GM12892 (cell line): ENCODE results near the gene MAFF.

Experiments used
- DNase-seq: peaks from one replicate; pipeline ENCODE4 v3.0.0; 2011; ENCODE audit not compliant: insufficient read length
- FAIRE-seq: peaks from 2 replicates; lab custom pipeline; 2011; peaks lifted over from hg19 to GRCh38; lab: Jason Lieb, UNC
- POLR2A ChIP-seq: IDR thresholded peaks from 2 replicates; pipeline ENCODE4 v1.6.1; 2011; ENCODE audit warnings: low read depth, low read length, control low read depth
- POLR2AphosphoS5 ChIP-seq: IDR thresholded peaks from 2 replicates; pipeline ENCODE4 v1.6.1; 2011; ENCODE audit warnings: low read depth, low read length, control low read depth
- TAF1 ChIP-seq: IDR thresholded peaks from 2 replicates; pipeline ENCODE4 v1.6.1; 2011; ENCODE audit warnings: low read depth, mild to moderate bottlenecking, control low read depth, low read length, borderline replicate concordance

Gene MAFF

DNA sequence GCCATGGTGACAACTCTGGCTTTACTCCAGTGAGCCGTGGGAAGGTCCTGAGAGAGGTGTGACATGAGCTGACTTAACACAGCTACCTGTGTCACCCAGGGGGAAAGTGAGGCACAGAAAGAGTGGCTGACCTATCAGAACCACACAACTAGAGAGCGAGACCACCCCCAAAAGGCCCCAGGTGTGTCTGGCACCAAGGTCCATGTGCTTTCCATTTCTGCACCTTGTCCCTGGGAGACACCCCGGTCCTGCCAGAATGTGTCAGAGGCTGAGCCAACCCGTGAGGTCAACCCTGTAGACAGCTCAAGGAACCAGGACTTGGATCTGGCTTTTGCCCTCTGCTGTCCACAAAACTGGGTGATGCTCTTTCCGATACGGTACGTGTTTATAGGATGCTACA is 9.8 kb downstream of the MAFF start:
- FAIRE-seq (no peak), DNase-seq (no peak)
- TF ChIP-seq POLR2AphosphoS5: no peak

- TF ChIP-seq POLR2A (no peak), TAF1 (no peak), POLR2AphosphoS5 (no peak)
- DNase-seq (no peak), FAIRE-seq (no peak)
Observed at GRCh38 chr22:38212442-38212841, 10.6 kb downstream of the MAFF start.

DNA sequence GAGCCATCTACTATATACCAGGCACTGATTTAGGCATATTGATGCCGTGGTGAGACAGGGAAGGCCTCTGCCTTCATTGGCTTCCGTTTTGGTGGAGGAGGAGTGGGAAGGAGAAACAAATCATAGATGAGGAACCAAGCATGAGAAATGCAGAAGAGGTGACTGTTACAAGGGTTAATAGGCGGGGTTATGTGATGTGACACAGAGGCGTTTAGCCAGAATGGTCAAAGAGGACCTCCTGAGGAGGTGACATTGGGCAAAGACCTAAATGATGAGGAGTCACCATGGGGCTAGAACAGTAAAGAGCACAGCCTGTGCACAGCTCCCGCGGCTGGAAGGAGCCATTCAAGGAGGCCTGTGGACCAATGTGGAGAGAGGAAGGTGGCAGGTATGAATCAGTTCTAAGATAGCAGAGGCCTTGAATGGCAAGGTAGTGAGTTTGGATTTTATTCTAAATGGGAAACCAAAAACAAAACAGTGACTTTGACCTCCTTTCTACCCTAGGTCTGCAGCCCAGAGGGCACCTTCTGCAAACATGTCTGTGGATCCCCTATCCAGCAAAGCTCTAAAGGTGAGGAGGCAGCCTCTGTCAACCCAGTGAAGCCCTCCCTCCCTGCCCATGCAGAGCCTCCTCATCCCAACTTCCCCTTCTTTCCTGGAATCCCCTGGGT is 11.7 kb downstream of the MAFF start:
- TF ChIP-seq POLR2AphosphoS5: no peak
- TF ChIP-seq POLR2A: no peak
- TF ChIP-seq TAF1: no peak
- FAIRE-seq (peak; percentile 81), DNase-seq (no peak)

GRCh38 chr22:38213990-38214301 is 12.2 kb downstream of the MAFF start:
- TF ChIP-seq TAF1: no peak
- TF ChIP-seq POLR2A: no peak
- no peak for TF ChIP-seq POLR2AphosphoS5
- DNase-seq: no peak
- FAIRE-seq: no peak

- FAIRE-seq: peak; percentile 78
- TF ChIP-seq POLR2A (peak; percentile 69; the same call in 1 of the 2 replicates), POLR2AphosphoS5 (peak; percentile 5), TAF1 (no peak)
- peak; percentile 72 for DNase-seq
Observed at GRCh38 chr22:38214302-38215056, 12.7 kb downstream of the MAFF start.

DNA sequence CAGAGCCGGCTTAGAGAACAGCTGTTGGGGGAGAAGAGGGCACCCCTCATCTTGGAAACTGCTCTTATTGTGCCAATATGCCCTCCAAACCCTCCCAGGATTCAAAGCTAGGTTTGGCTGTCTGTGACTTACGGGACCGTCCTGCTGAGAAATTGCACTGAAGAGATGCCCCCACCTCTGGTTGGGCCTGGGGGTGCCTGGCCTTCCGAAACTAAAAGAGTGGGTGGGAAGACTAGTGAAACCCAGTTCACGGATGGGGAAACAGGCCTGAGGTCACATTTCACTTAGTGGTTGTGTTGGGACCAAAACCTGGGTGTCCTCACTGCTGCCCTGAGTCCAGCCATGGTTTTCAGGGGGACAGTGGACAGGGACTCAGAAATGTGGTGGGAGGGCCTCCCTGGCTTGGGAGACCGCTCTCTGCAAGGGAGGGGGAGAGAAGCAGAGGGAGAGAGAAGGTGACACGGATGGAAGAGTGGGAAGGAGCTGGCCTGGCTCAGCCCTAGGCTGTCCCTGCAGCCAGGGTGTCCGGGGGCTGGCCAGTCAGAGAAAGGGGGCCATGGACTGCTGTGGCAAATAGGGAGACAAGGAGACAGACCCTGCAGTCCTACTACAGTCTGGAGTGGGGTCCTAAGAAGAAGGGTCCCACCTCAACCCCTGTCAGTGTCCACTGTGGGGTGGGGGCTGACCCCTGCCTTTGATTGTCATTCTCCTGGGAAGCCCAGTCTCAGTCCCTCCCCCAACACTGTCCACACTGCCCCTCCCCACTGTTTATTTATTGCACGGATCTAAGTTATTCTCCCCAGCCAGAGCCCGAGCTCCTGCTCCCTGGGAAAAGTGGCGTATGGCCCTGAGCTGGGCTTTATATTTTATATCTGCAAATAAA is 13.6 kb downstream of the MAFF start:
- peak; percentile 78 for FAIRE-seq
- TF ChIP-seq POLR2AphosphoS5: no peak
- TF ChIP-seq TAF1: no peak
- no peak for TF ChIP-seq POLR2A
- DNase-seq: no peak

- no peak for DNase-seq
- TF ChIP-seq TAF1 (no peak), POLR2AphosphoS5 (no peak), POLR2A (no peak)
- peak; percentile 93 for FAIRE-seq
Observed at GRCh38 chr22:38218661-38219622, 17.1 kb downstream of the MAFF start.

DNA sequence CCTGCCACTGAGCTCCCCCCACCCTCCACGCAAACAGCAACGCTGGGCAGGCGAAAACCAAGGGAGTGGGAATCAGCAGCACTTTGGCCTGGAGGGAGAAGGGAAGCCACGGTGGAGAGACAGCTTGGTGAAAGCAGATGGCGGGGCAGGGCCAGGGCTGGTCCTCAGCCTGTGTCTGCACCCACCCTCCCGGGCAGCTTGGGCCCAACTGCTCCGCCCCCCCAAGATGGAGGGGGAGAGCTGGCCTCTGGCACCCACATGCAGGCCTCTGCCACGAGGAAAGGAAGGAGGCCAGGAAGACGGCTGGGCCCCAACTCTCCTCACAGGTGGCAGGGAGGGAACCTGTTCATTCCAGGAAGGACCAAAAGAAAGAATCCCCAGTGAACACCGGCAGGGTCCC is 17.8 kb downstream of the MAFF start:
- FAIRE-seq: no peak
- DNase-seq: no peak
- TF ChIP-seq POLR2AphosphoS5 (no peak), POLR2A (no peak), TAF1 (no peak)

GRCh38 chr22:38220163-38220562 is 18.4 kb downstream of the MAFF start:
- no peak for DNase-seq
- no peak for TF ChIP-seq TAF1
- no peak for TF ChIP-seq POLR2AphosphoS5
- no peak for TF ChIP-seq POLR2A
- no peak for FAIRE-seq

- FAIRE-seq (no peak), DNase-seq (no peak)
Observed at GRCh38 chr22:38220653-38221386, 19.0 kb downstream of the MAFF start.

More at GRCh38 chr22:38220653-38221386, 19.0 kb downstream of the MAFF start:
- no peak for TF ChIP-seq TAF1
- TF ChIP-seq POLR2AphosphoS5: no peak
- TF ChIP-seq POLR2A: no peak
